Liver (tissue), 9 donors: ENCODE data around the gene APOA1. TPM values are rescaled to one million over a fixed set of nuclear protein-coding genes. Genes with fewer than 3 reads are reported as not detected.
"Not testable (repeated sequence)": the region's sequence is repeated elsewhere in the genome, so short reads cannot be mapped to it uniquely, and the experiment has no call there.

Experiments
- DNase-seq: peaks from one replicate; pipeline ENCODE4 v3.0.0-alpha.2; 2017; ENCODE audit warnings: low spot score
- H3K27ac ChIP-seq, 2 donors: one replicate each; pipeline ENCODE4 v1.7.0; 2013; ENCODE audit warnings: inconsistent platforms in 2 of 2, low read length in 2 of 2, control low read depth in 1 of 2, low read depth in 1 of 2, mild to moderate bottlenecking in 1 of 2
- H3K27me3 ChIP-seq, 4 donors: one replicate each; pipeline versions ENCODE4 v1.6.1 to v1.7.0; 2013; ENCODE audit warnings: low read length in 3 of 4, inconsistent platforms in 1 of 4, mild to moderate bottlenecking in 1 of 4, moderate library complexity in 1 of 4; ENCODE audit not compliant: control insufficient read depth in 4 of 4, insufficient read depth in 4 of 4
- H3K36me3 ChIP-seq, 4 donors: one replicate each; pipeline versions ENCODE4 v1.6.1 to v1.7.0; 2013; ENCODE audit warnings: low read length in 3 of 4, mild to moderate bottlenecking in 3 of 4, low read depth in 1 of 4, moderate library complexity in 1 of 4; ENCODE audit not compliant: control insufficient read depth in 4 of 4, insufficient read depth in 3 of 4
- H3K4me1 ChIP-seq, 4 donors: one replicate each; pipeline versions ENCODE4 v1.6.1 to v1.7.0; 2013; ENCODE audit warnings: low read length in 3 of 4, mild to moderate bottlenecking in 3 of 4, moderate library complexity in 1 of 4; ENCODE audit not compliant: control insufficient read depth in 4 of 4, insufficient read depth in 4 of 4
- H3K4me3 ChIP-seq, 3 donors: one replicate each; pipeline versions ENCODE4 v1.6.1 to v1.7.0; 2013; ENCODE audit warnings: low read length in 3 of 3, control low read depth in 1 of 3, low read depth in 1 of 3, mild to moderate bottlenecking in 1 of 3
- H3K9ac ChIP-seq, 2 donors: one replicate each; pipeline ENCODE4 v1.7.0; 2013; ENCODE audit warnings: low read length in 2 of 2, mild to moderate bottlenecking in 2 of 2, moderate library complexity in 2 of 2, control low read depth in 1 of 2, low read depth in 1 of 2
- H3K9me3 ChIP-seq, 4 donors: one replicate each; pipeline versions ENCODE4 v1.6.1 to v1.7.0; 2013; ENCODE audit warnings: low read length in 3 of 4; ENCODE audit not compliant: control insufficient read depth in 4 of 4
- EGR1 ChIP-seq, 2 donors: IDR thresholded peaks; 2 replicates each; pipeline ENCODE4 v1.6.1; 2016 to 2018; ENCODE audit warnings: antibody characterized with exemption in 2 of 2, low read depth in 2 of 2
- FOXA1 ChIP-seq: IDR thresholded peaks from 2 replicates; pipeline ENCODE4 v1.6.1; 2016; ENCODE audit warnings: antibody characterized with exemption
- FOXA2 ChIP-seq: IDR thresholded peaks from 2 replicates; pipeline ENCODE4 v1.6.1; 2016; ENCODE audit warnings: antibody characterized with exemption
- GABPA ChIP-seq, 2 donors: IDR thresholded peaks in 1 of 2; conservative IDR thresholded peaks in 1 of 2; 2 replicates each; pipeline ENCODE4 v1.6.1; 2016; ENCODE audit warnings: antibody characterized with exemption in 2 of 2, mild to moderate bottlenecking in 1 of 2, moderate library complexity in 1 of 2
- JUND ChIP-seq, 2 donors: IDR thresholded peaks; 2 replicates each; pipeline ENCODE4 v1.6.1; 2016; ENCODE audit warnings: antibody characterized with exemption in 2 of 2
- NR2F2 ChIP-seq: IDR thresholded peaks from 2 replicates; pipeline ENCODE4 v1.6.1; 2016; ENCODE audit warnings: antibody characterized with exemption
- RAD21 ChIP-seq, 2 donors: IDR thresholded peaks; 2 replicates each; pipeline ENCODE4 v1.6.1; 2016; ENCODE audit warnings: antibody characterized with exemption in 2 of 2, mild to moderate bottlenecking in 2 of 2
- SP1 ChIP-seq: IDR thresholded peaks from 2 replicates; pipeline ENCODE4 v1.6.1; 2018; ENCODE audit warnings: antibody characterized with exemption, mild to moderate bottlenecking
- TAF1 ChIP-seq: conservative IDR thresholded peaks from 2 replicates; pipeline ENCODE4 v1.6.1; 2016; ENCODE audit warnings: antibody characterized with exemption, mild to moderate bottlenecking
- WGBS: extraction: QIAGEN DNeasy Blood & Tissue Kit; methylation state at CpG from one replicate; pipeline ENCODE4 v1.1.7; 2013; 5-methylcytosine and 5-hydroxymethylcytosine counted together
- polyA plus RNA-seq, 2 donors: library from polyadenylated mRNA; stranded (reverse) in 1 of 2; unstranded in 1 of 2; fragments of 200-250 nt in 1 of 2; fragments of >200 nt in 1 of 2; fragmentation: Nextera tagmentation in 1 of 2; extraction: Ambion mirVana in 1 of 2; gene quantifications; one replicate each; pipeline versions ENCODE4 v1.2.1 to v1.2.3, GENCODE V29; 2013 to 2015
- total RNA-seq, 2 donors: library from RNA; depleted of rRNA; stranded (reverse); fragments of >200 nt; gene quantifications; one replicate each; pipeline ENCODE4 v1.2.3, GENCODE V29; 2014
- TF ChIP-seq, protein P1 (sequence below): IDR thresholded peaks from 2 replicates; pipeline ENCODE4 v1.6.1; 2016; ENCODE audit warnings: antibody characterized with exemption
- TF ChIP-seq, protein P2 (sequence below): IDR thresholded peaks from 2 replicates; pipeline ENCODE4 v1.6.1; 2016; ENCODE audit warnings: antibody characterized with exemption
- TF ChIP-seq, protein P3 (sequence below): IDR thresholded peaks from 2 replicates; pipeline ENCODE4 v1.6.1; 2016; ENCODE audit warnings: antibody characterized with exemption, mild to moderate bottlenecking
- donor health status: healthy.
- donor health status: healthy.
- donor health status: healthy.
- donor health status: healthy.
- donor health status: healthy.

APOA1 gene
- total and polyA plus RNA-seq, 4 donors, result 4,271 to 17,093 (median 8,590) TPM

DNA sequence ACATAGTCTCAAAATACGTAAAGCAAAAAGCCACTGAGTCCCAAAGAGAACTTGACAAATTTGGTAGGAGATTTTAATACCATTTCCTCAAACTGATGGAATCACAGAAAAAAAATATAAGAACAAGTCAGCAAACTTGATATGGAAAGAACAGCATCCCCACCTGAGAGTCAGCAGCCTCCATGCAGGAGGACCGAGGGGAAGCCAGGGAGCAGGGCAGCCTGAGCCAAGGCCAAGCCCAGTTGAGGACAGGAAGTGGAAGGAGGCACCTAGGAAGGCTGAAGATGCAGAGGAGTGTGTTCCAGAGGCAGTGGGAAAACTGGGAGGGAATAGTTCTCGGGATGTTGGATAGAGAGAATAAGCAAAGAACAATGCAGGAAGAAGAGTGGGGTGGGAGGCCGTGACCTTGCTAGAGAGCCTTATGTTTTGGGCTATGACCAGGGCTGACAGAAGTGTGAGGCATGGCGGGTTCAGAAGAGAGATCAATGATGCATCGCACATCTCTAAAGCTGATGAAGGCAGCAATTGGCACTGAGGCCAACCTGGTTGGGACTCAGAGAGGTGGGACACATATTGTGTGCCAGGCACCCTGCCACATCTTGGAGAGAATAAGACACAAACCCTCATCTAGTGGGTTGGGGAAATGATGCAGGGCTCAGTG lies 29.7 kb downstream of the APOA1 start:
- H3K4me1 ChIP-seq, result peaks cover 18 to 39% (median 33%) of the 10 kb centered on the region in 4 donors
- TF ChIP-seq FOXA1, result no peak
- no peak for TF ChIP-seq TAF1
- TF ChIP-seq FOXA2, result no peak
- TF ChIP-seq, protein P1, sequence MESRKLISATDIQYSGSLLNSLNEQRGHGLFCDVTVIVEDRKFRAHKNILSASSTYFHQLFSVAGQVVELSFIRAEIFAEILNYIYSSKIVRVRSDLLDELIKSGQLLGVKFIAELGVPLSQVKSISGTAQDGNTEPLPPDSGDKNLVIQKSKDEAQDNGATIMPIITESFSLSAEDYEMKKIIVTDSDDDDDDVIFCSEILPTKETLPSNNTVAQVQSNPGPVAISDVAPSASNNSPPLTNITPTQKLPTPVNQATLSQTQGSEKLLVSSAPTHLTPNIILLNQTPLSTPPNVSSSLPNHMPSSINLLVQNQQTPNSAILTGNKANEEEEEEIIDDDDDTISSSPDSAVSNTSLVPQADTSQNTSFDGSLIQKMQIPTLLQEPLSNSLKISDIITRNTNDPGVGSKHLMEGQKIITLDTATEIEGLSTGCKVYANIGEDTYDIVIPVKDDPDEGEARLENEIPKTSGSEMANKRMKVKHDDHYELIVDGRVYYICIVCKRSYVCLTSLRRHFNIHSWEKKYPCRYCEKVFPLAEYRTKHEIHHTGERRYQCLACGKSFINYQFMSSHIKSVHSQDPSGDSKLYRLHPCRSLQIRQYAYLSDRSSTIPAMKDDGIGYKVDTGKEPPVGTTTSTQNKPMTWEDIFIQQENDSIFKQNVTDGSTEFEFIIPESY, result no peak
- TF ChIP-seq GABPA (IDR thresholded peaks at IDR 0.05 in 1 of 2, conservative IDR thresholded peaks at IDR 0.05 in 1 of 2), result no peak
- TF ChIP-seq NR2F2, result no peak
- TF ChIP-seq, protein P2, sequence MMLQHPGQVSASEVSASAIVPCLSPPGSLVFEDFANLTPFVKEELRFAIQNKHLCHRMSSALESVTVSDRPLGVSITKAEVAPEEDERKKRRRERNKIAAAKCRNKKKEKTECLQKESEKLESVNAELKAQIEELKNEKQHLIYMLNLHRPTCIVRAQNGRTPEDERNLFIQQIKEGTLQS, result no peak
- TF ChIP-seq SP1, result no peak
- TF ChIP-seq, protein P3, sequence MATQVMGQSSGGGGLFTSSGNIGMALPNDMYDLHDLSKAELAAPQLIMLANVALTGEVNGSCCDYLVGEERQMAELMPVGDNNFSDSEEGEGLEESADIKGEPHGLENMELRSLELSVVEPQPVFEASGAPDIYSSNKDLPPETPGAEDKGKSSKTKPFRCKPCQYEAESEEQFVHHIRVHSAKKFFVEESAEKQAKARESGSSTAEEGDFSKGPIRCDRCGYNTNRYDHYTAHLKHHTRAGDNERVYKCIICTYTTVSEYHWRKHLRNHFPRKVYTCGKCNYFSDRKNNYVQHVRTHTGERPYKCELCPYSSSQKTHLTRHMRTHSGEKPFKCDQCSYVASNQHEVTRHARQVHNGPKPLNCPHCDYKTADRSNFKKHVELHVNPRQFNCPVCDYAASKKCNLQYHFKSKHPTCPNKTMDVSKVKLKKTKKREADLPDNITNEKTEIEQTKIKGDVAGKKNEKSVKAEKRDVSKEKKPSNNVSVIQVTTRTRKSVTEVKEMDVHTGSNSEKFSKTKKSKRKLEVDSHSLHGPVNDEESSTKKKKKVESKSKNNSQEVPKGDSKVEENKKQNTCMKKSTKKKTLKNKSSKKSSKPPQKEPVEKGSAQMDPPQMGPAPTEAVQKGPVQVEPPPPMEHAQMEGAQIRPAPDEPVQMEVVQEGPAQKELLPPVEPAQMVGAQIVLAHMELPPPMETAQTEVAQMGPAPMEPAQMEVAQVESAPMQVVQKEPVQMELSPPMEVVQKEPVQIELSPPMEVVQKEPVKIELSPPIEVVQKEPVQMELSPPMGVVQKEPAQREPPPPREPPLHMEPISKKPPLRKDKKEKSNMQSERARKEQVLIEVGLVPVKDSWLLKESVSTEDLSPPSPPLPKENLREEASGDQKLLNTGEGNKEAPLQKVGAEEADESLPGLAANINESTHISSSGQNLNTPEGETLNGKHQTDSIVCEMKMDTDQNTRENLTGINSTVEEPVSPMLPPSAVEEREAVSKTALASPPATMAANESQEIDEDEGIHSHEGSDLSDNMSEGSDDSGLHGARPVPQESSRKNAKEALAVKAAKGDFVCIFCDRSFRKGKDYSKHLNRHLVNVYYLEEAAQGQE, result no peak
- TF ChIP-seq RAD21 (IDR thresholded peaks at IDR 0.05), result no peak
- no peak for TF ChIP-seq EGR1 (IDR thresholded peaks at IDR 0.05; ENCODE audit: low read depth in 2 of 2)
- no peaks in the 10 kb centered on the region for H3K9me3 ChIP-seq
- H3K27me3 ChIP-seq, result no peaks in the 10 kb centered on the region
- H3K36me3 ChIP-seq, result no peaks in the 10 kb centered on the region
- peak overlapping the region in 1 of 2 donors; percentile 44 for H3K9ac ChIP-seq
- 68% methylated on average over 6 of the region's 6 CpGs for WGBS
- H3K27ac ChIP-seq, result peak overlapping the region; percentile 92 to 94
- no peak for DNase-seq
- H3K4me3 ChIP-seq, result no peak overlapping the region

DNA sequence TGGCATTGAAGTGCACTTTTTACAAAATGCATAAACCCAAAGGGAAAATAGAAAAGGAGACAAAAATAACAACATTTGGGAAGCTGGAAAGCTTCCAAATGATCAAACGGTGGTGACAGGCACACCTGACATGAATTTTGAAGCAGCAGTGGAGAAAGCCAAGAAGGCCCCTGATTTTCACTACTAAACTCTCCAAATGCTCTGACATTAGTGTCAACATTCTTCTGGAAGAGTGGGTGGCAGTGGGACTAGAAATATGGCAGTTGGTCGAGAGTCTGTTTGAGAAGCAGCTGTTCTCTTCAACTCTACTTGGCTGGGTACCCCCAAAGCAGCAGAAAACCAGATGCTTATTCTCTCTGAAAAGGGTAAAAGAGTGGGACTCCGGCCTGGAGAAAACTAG lies 33.4 kb downstream of the APOA1 start:
- 71% methylated on average over 3 of the region's 3 CpGs for WGBS
- H3K27ac ChIP-seq, result no peak overlapping the region
- no peak overlapping the region for H3K4me3 ChIP-seq
- no peak overlapping the region for H3K9ac ChIP-seq
- no peaks in the 10 kb centered on the region for H3K36me3 ChIP-seq
- no peak for DNase-seq
- peaks cover 13 to 31% (median 25%) of the 10 kb centered on the region in 4 donors for H3K4me1 ChIP-seq
- no peaks in the 10 kb centered on the region for H3K27me3 ChIP-seq
- TF ChIP-seq, protein P3, result no peak
- TF ChIP-seq NR2F2, result no peak
- no peak for TF ChIP-seq FOXA2
- TF ChIP-seq JUND (IDR thresholded peaks at IDR 0.05), result no peak
- TF ChIP-seq, protein P2, result no peak
- TF ChIP-seq TAF1, result no peak
- no peaks in the 10 kb centered on the region for H3K9me3 ChIP-seq

DNA sequence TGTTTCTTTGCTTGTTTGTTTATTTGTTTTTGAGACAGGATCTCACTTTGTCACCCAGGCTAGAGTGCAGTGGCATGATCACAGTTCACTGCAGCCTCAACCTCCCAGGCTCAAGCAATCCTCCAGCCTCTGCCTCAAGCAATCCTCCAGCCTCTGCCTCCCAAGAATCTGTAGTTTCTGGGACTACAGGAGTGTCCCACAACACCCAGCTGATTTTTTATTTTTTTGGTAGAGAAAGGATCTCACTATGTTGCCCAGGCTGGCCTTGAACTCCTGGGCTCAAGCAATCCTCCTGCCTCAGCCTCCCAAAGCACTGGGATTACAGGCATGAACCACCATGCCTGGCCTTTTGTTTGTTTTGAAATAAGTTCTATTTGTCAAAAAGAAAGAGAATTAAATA lies 35.8 kb downstream of the APOA1 start:
- not testable (repeated sequence) for H3K4me3 ChIP-seq, H3K27ac ChIP-seq, H3K9me3 ChIP-seq, H3K27me3 ChIP-seq, H3K36me3 ChIP-seq, DNase-seq, H3K9ac ChIP-seq
- H3K4me1 ChIP-seq, result peaks cover 11 to 21% (median 14%) of the 10 kb centered on the region in 4 donors
